ENCODE measurements around the gene UBE2G1. TPM values are rescaled to one million over a fixed set of nuclear protein-coding genes. Genes with fewer than 3 reads are reported as not detected.

The UBE2G1 gene
- total and polyA plus RNA-seq, 9 of the 15 experiments (the other 6 are each of a cell fraction or from before 2014, with no cell fraction given): 10.1 to 65.9 (median 29.7) TPM

DNA sequence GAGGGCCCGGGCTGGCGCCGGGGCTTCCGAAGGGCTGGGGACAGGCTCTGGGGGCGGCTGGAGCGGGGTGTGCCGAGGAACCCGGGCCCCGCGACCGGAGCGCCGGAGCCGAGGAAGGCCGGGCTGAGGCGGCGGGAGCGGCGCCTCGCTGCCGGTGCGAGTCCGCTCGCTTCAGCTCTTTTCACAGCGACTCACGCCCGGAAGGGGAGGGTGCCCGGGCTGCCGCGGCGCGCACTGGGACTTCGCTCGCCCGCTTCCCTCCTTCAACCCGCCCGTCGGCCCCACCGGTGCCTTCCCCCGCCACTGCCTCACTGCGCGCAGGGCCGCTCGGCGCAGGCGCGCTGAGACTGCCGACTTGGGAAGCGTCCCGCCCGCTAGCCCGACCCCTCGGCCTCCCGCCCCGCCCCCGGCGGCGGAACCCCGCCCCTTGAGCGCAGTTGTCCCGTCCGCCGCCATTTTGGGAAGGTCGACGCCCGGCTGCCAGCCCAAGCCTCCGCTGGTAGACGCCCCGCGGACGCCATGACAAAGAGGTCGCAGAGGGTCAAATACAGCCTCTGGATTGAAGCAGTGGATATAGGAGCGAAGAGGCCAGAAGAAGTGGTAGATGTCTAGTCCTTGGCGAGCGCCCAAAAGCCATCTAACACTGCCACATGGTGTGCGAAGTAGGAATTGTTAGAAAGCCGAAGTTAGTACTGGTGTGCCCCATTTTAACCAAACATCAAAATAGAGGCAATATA, at the start of gene UBE2G1 (continued):
- peak; percentile 27; the same call in 1 of the 2 replicates for TF ChIP-seq SOX6 (IDR thresholded peaks at IDR 0.05)
- TF ChIP-seq, protein P1, sequence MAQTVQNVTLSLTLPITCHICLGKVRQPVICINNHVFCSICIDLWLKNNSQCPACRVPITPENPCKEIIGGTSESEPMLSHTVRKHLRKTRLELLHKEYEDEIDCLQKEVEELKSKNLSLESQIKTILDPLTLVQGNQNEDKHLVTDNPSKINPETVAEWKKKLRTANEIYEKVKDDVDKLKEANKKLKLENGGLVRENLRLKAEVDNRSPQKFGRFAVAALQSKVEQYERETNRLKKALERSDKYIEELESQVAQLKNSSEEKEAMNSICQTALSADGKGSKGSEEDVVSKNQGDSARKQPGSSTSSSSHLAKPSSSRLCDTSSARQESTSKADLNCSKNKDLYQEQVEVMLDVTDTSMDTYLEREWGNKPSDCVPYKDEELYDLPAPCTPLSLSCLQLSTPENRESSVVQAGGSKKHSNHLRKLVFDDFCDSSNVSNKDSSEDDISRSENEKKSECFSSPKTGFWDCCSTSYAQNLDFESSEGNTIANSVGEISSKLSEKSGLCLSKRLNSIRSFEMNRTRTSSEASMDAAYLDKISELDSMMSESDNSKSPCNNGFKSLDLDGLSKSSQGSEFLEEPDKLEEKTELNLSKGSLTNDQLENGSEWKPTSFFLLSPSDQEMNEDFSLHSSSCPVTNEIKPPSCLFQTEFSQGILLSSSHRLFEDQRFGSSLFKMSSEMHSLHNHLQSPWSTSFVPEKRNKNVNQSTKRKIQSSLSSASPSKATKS (CRISPR knock-in tag; IDR thresholded peaks at IDR 0.05): no peak
- TF ChIP-seq KAT2B (IDR thresholded peaks at IDR 0.05; ENCODE audit: low read depth, low read length): no peak
- no peak for TF ChIP-seq PPARD (CRISPR knock-in tag; IDR thresholded peaks at IDR 0.05)
- TF ChIP-seq, protein P2, sequence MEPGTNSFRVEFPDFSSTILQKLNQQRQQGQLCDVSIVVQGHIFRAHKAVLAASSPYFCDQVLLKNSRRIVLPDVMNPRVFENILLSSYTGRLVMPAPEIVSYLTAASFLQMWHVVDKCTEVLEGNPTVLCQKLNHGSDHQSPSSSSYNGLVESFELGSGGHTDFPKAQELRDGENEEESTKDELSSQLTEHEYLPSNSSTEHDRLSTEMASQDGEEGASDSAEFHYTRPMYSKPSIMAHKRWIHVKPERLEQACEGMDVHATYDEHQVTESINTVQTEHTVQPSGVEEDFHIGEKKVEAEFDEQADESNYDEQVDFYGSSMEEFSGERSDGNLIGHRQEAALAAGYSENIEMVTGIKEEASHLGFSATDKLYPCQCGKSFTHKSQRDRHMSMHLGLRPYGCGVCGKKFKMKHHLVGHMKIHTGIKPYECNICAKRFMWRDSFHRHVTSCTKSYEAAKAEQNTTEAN (CRISPR knock-in tag; IDR thresholded peaks at IDR 0.05): no peak
- TF ChIP-seq, protein P3, sequence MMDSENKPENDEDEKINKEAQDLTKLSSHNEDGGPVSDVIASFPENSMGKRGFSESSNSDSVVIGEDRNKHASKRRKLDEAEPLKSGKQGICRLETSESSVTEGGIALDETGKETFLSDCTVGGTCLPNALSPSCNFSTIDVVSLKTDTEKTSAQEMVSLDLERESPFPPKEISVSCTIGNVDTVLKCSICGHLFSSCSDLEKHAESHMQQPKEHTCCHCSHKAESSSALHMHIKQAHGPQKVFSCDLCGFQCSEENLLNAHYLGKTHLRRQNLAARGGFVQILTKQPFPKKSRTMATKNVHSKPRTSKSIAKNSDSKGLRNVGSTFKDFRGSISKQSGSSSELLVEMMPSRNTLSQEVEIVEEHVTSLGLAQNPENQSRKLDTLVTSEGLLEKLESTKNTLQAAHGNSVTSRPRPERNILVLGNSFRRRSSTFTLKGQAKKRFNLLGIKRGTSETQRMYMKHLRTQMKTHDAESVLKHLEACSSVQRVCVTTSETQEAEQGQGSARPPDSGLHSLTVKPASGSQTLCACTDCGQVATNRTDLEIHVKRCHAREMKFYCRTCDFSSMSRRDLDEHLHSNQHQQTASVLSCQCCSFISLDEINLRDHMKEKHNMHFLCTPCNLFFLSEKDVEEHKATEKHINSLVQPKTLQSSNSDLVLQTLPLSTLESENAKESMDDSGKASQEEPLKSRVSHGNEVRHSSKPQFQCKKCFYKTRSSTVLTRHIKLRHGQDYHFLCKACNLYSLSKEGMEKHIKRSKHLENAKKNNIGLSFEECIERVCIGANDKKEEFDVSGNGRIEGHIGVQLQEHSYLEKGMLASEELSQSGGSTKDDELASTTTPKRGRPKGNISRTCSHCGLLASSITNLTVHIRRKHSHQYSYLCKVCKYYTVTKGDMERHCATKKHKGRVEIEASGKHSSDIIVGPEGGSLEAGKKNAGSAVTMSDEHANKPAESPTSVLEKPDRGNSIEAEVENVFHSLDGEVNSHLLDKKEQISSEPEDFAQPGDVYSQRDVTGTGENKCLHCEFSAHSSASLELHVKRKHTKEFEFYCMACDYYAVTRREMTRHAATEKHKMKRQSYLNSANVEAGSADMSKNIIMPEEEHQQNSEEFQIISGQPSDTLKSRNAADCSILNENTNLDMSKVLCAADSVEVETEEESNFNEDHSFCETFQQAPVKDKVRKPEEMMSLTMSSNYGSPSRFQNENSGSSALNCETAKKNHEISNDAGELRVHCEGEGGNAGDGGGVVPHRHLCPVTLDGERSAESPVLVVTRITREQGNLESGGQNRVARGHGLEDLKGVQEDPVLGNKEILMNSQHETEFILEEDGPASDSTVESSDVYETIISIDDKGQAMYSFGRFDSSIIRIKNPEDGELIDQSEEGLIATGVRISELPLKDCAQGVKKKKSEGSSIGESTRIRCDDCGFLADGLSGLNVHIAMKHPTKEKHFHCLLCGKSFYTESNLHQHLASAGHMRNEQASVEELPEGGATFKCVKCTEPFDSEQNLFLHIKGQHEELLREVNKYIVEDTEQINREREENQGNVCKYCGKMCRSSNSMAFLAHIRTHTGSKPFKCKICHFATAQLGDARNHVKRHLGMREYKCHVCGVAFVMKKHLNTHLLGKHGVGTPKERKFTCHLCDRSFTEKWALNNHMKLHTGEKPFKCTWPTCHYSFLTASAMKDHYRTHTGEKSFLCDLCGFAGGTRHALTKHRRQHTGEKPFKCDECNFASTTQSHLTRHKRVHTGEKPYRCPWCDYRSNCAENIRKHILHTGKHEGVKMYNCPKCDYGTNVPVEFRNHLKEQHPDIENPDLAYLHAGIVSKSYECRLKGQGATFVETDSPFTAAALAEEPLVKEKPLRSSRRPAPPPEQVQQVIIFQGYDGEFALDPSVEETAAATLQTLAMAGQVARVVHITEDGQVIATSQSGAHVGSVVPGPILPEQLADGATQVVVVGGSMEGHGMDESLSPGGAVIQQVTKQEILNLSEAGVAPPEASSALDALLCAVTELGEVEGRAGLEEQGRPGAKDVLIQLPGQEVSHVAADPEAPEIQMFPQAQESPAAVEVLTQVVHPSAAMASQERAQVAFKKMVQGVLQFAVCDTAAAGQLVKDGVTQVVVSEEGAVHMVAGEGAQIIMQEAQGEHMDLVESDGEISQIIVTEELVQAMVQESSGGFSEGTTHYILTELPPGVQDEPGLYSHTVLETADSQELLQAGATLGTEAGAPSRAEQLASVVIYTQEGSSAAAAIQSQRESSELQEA (IDR thresholded peaks at IDR 0.05; ENCODE audit: low read depth): no peak
- TF ChIP-seq ZNF551 (CRISPR knock-in tag; IDR thresholded peaks at IDR 0.05): no peak

Measured in K562 (cell line).